ENCODE measurements around the gene SPRN.

- TF ChIP-seq SUZ12 (IDR thresholded peaks at IDR 0.05; ENCODE audit: extremely low read depth, insufficient read depth, insufficient read length) (no peak), YY1 (IDR thresholded peaks at IDR 0.05; ENCODE audit: insufficient read depth, insufficient read length) (no peak), ZNF274 (IDR thresholded peaks at IDR 0.05; ENCODE audit: low read depth, low read length) (no peak)
Observed at GRCh38 chr10:133441780-133442179, 17.4 kb upstream of the SPRN start.

Measured in NT2/D1 (cell line).